HepG2 (cell line): ENCODE data around the gene GFRA3. TPM values are rescaled to one million over a fixed set of nuclear protein-coding genes. Genes with fewer than 3 reads are reported as not detected.
A peak's percentile ranks its signal among the peaks of the same experiment; 100 is the strongest.

Source experiments
- AHDC1 ChIP-seq: sonication (generic); formaldehyde crosslinking; IDR thresholded peaks from 2 replicates; pipeline ENCODE4 v1.5.1; 2020; ENCODE audit warnings: mild to moderate bottlenecking, missing genetic modification reagents, borderline replicate concordance
- FOXC1 ChIP-seq: sonication (generic); formaldehyde crosslinking; IDR thresholded peaks from 2 replicates; pipeline ENCODE4 v1.8.0; 2022; ENCODE audit warnings: mild to moderate bottlenecking, missing genetic modification reagents, borderline replicate concordance
- HIVEP1 ChIP-seq: sonication (generic); formaldehyde crosslinking; IDR thresholded peaks from 2 replicates; pipeline ENCODE4 v1.4.0; 2020; ENCODE audit warnings: mild to moderate bottlenecking, missing genetic modification reagents
- HNRNPH1 ChIP-seq: fragments of 200-400 bp; formaldehyde crosslinking; optimal IDR thresholded peaks from 2 replicates; pipeline ENCODE3; 2017; ENCODE audit warnings: mild to moderate bottlenecking, low read depth, low read length
- HOXA7 ChIP-seq: sonication (generic); formaldehyde crosslinking; IDR thresholded peaks from 2 replicates; pipeline ENCODE4 v1.8.1; 2022; ENCODE audit warnings: mild to moderate bottlenecking, missing genetic modification reagents, moderate library complexity
- IRF9 ChIP-seq: sonication (generic); formaldehyde crosslinking; IDR thresholded peaks from 2 replicates; pipeline ENCODE4 v1.8.0; 2022; ENCODE audit warnings: missing genetic modification reagents, mild to moderate bottlenecking, borderline replicate concordance
- KLF6 ChIP-seq: IDR thresholded peaks from 2 replicates; pipeline ENCODE4 v1.8.0; 2016; ENCODE audit warnings: missing biosample characterization, missing genetic modification reagents
- NFYB ChIP-seq: sonication (generic); formaldehyde crosslinking; IDR thresholded peaks from 2 replicates; pipeline ENCODE4 v1.4.0; 2020; ENCODE audit warnings: missing genetic modification reagents
- PREB ChIP-seq: sonication (generic); formaldehyde crosslinking; IDR thresholded peaks from 2 replicates; pipeline ENCODE4 v1.4.0; 2020; ENCODE audit warnings: missing genetic modification reagents
- SETDB1 ChIP-seq: sonication (generic); formaldehyde crosslinking; IDR thresholded peaks from 2 replicates; pipeline ENCODE4 v1.5.1; 2020; ENCODE audit warnings: missing genetic modification reagents, mild to moderate bottlenecking, borderline replicate concordance
- STAG1 ChIP-seq: sonication (generic); formaldehyde crosslinking; IDR thresholded peaks from 2 replicates; pipeline ENCODE4 v1.4.0; 2020; ENCODE audit warnings: missing genetic modification reagents
- WIZ ChIP-seq: sonication (generic); formaldehyde crosslinking; IDR thresholded peaks from 2 replicates; pipeline ENCODE4 v1.5.1; 2020; ENCODE audit warnings: mild to moderate bottlenecking, missing genetic modification reagents
- ZIK1 ChIP-seq: sonication (generic); formaldehyde crosslinking; IDR thresholded peaks from 2 replicates; pipeline ENCODE4 v1.5.0; 2020; ENCODE audit warnings: mild to moderate bottlenecking, low read depth, missing genetic modification reagents, borderline replicate concordance
- ZNF224 ChIP-seq: sonication (generic); formaldehyde crosslinking; IDR thresholded peaks from 2 replicates; pipeline ENCODE4 v1.5.0; 2020; ENCODE audit warnings: mild to moderate bottlenecking, missing genetic modification reagents
- ZNF253 ChIP-seq: sonication (generic); formaldehyde crosslinking; IDR thresholded peaks from 2 replicates; pipeline ENCODE4 v1.8.0; 2022; ENCODE audit warnings: mild to moderate bottlenecking, missing genetic modification reagents, borderline replicate concordance
- ZNF337 ChIP-seq: sonication (generic); formaldehyde crosslinking; IDR thresholded peaks from 2 replicates; pipeline ENCODE4 v1.5.1; 2020; ENCODE audit warnings: missing genetic modification reagents, low read depth, mild to moderate bottlenecking, borderline replicate concordance
- ZNF484 ChIP-seq: sonication (generic); formaldehyde crosslinking; IDR thresholded peaks from 2 replicates; pipeline ENCODE4 v1.5.1; 2020; ENCODE audit warnings: mild to moderate bottlenecking, low read depth, missing genetic modification reagents, borderline replicate concordance
- ZNF737 ChIP-seq: sonication (generic); formaldehyde crosslinking; IDR thresholded peaks from 2 replicates; pipeline ENCODE4 v1.5.0; 2020; ENCODE audit warnings: missing genetic modification reagents, mild to moderate bottlenecking, borderline replicate concordance
- ZNF777 ChIP-seq: sonication (generic); formaldehyde crosslinking; IDR thresholded peaks from 2 replicates; pipeline ENCODE4 v1.4.0; 2020; ENCODE audit warnings: missing genetic modification reagents
- ZNF780A ChIP-seq: sonication (generic); formaldehyde crosslinking; IDR thresholded peaks from 2 replicates; pipeline ENCODE4 v1.8.0; 2022; ENCODE audit warnings: mild to moderate bottlenecking, missing genetic modification reagents, moderate library complexity
- ZNF784 ChIP-seq: sonication (generic); formaldehyde crosslinking; IDR thresholded peaks from 2 replicates; pipeline ENCODE4 v1.5.1; 2020; ENCODE audit warnings: missing genetic modification reagents, mild to moderate bottlenecking, borderline replicate concordance
- ZNF816 ChIP-seq: sonication (generic); formaldehyde crosslinking; IDR thresholded peaks from 2 replicates; pipeline ENCODE4 v1.8.0; 2022; ENCODE audit warnings: missing genetic modification reagents, mild to moderate bottlenecking, borderline replicate concordance
- polyA plus RNA-seq, 8 experiments: library from polyadenylated mRNA; depleted of rRNA in 3 of 8; stranded (reverse) in 7 of 8; unstranded in 1 of 8; fragments of >200 nt; fragmentation: Illumina TruSeq in 4 of 8; extraction: Trizol in 4 of 8; gene quantifications; 2 replicates each; pipeline versions ENCODE4 v1.2.1 to v1.2.3, GENCODE V29; 2011 to 2016; ENCODE audit warnings: low read depth in 4 of 8, missing spikeins in 1 of 8, mixed read lengths in 1 of 8; ENCODE audit not compliant: insufficient read depth in 1 of 8
- total RNA-seq, 5 experiments: library from RNA; depleted of rRNA; stranded (reverse); fragments of >200 nt; fragmentation: Illumina TruSeq; extraction: Trizol; gene quantifications; 2 replicates each; pipeline ENCODE4 v1.2.3, GENCODE V29; 2016; ENCODE audit warnings: low read depth in 1 of 5

GFRA3 gene
- total and polyA plus RNA-seq, 2 of the 13 experiments (the other 11 are each of a cell fraction or from before 2014, with no cell fraction given), result 0.27 to 0.30 TPM

- TF ChIP-seq NFYB (no peak), FOXC1 (0 out of 2 replicates have a peak, but pooled peaks have one; percentile 41), ZNF777 (CRISPR knock-in tag) (no peak), ZNF337 (CRISPR knock-in tag) (0 out of 2 replicates have a peak, but pooled peaks have one; percentile 34), ZNF816 (CRISPR knock-in tag) (no peak), IRF9 (CRISPR knock-in tag) (0 out of 2 replicates have a peak, but pooled peaks have one; percentile 20), ZNF780A (0 out of 2 replicates have a peak, but pooled peaks have one; percentile 34), WIZ (no peak), ZNF784 (CRISPR knock-in tag) (0 out of 2 replicates have a peak, but pooled peaks have one; percentile 21), ZIK1 (CRISPR knock-in tag) (no peak), ZNF737 (CRISPR knock-in tag) (no peak), HNRNPH1 (no peak), HIVEP1 (CRISPR knock-in tag) (no peak), SETDB1 (CRISPR knock-in tag) (no peak), AHDC1 (CRISPR knock-in tag) (no peak), STAG1 (CRISPR knock-in tag) (no peak), ZNF484 (CRISPR knock-in tag) (no peak), HOXA7 (CRISPR knock-in tag) (0 out of 2 replicates have a peak, but pooled peaks have one; percentile 54), KLF6 (CRISPR knock-in tag) (no peak), PREB (no peak), ZNF224 (CRISPR knock-in tag) (peak; percentile 43; the same call in 1 of the 2 replicates), ZNF253 (CRISPR knock-in tag) (no peak)
Measured at GRCh38 chr5:138212828-138213160, 61.6 kb downstream of the GFRA3 start (continued).
